ENCODE results near the gene SLC2A13.

- TF ChIP-seq CTCF (IDR thresholded peaks at IDR 0.05), result no peak
- TF ChIP-seq TCF7L2 (IDR thresholded peaks at IDR 0.05; ENCODE audit: low read depth, low read length), result no peak
- TF ChIP-seq POLR2AphosphoS5 (IDR thresholded peaks at IDR 0.05; ENCODE audit: low read depth, low read length), result no peak
- no peak for TF ChIP-seq SIN3A (IDR thresholded peaks at IDR 0.05; ENCODE audit: borderline replicate concordance, insufficient read depth, low read depth, low read length)
These were observed 350.4 kb downstream of the SLC2A13 start for GRCh38 chr12:39755478-39755877.
